HepG2 (cell line): ENCODE results near the gene PRH2. TPM values are rescaled to one million over a fixed set of nuclear protein-coding genes. Genes with fewer than 3 reads are reported as not detected.

Source experiments
- ERF ChIP-seq: IDR thresholded peaks from 2 replicates; pipeline ENCODE4 v1.6.1; 2018; ENCODE audit warnings: missing biosample characterization, missing genetic modification reagents
- MEF2D ChIP-seq: sonication (generic); formaldehyde crosslinking; IDR thresholded peaks from 2 replicates; pipeline ENCODE4 v1.5.1; 2020; ENCODE audit warnings: mild to moderate bottlenecking, missing genetic modification reagents
- MNT ChIP-seq: fragments of 450-650 bp; IDR thresholded peaks from 2 replicates; pipeline ENCODE4 v1.6.1; 2016
- NFIB ChIP-seq: sonication (generic); formaldehyde crosslinking; IDR thresholded peaks from 2 replicates; pipeline ENCODE4 v1.9.0; 2021; ENCODE audit warnings: missing genetic modification reagents, mild to moderate bottlenecking, borderline replicate concordance
- PITX1 ChIP-seq: sonication (generic); formaldehyde crosslinking; IDR thresholded peaks from 2 replicates; pipeline ENCODE4 v1.5.1; 2020; ENCODE audit warnings: mild to moderate bottlenecking, missing genetic modification reagents
- REXO4 ChIP-seq: sonication (generic); formaldehyde crosslinking; IDR thresholded peaks from 2 replicates; pipeline ENCODE4 v1.8.0; 2022; ENCODE audit warnings: missing genetic modification reagents, mild to moderate bottlenecking, borderline replicate concordance
- SNAPC5 ChIP-seq: sonication (generic); formaldehyde crosslinking; IDR thresholded peaks from 2 replicates; pipeline ENCODE4 v1.8.1; 2023; ENCODE audit warnings: mild to moderate bottlenecking, missing genetic modification reagents, borderline replicate concordance
- ZC3H13 ChIP-seq: sonication (generic); formaldehyde crosslinking; IDR thresholded peaks from 2 replicates; pipeline ENCODE4 v1.8.1; 2023; ENCODE audit warnings: mild to moderate bottlenecking, missing genetic modification reagents, moderate library complexity
- ZNF207 ChIP-seq: fragments of 450-650 bp; IDR thresholded peaks from 2 replicates; pipeline ENCODE4 v1.6.1; 2016; ENCODE audit warnings: antibody characterized with exemption, borderline replicate concordance
- ZNF550 ChIP-seq: sonication (generic); formaldehyde crosslinking; IDR thresholded peaks from 2 replicates; pipeline ENCODE4 v1.4.0; 2020; ENCODE audit warnings: mild to moderate bottlenecking, missing genetic modification reagents, borderline replicate concordance
- ZNF572 ChIP-seq: sonication (generic); formaldehyde crosslinking; IDR thresholded peaks from 2 replicates; pipeline ENCODE4 v1.5.1; 2020; ENCODE audit warnings: mild to moderate bottlenecking, missing genetic modification reagents
- ZNF589 ChIP-seq: sonication (generic); formaldehyde crosslinking; conservative IDR thresholded peaks from 2 replicates; pipeline ENCODE4 v1.8.0; 2022; ENCODE audit warnings: mild to moderate bottlenecking, moderate library complexity, missing genetic modification reagents
- ZNF614 ChIP-seq: IDR thresholded peaks from 2 replicates; pipeline ENCODE4 v1.6.1; 2018; ENCODE audit warnings: missing biosample characterization, missing genetic modification reagents, inconsistent platforms, borderline replicate concordance
- ZNF747 ChIP-seq: sonication (generic); formaldehyde crosslinking; IDR thresholded peaks from 2 replicates; pipeline ENCODE4 v1.8.1; 2023; ENCODE audit warnings: missing genetic modification reagents, mild to moderate bottlenecking, borderline replicate concordance
- polyA plus RNA-seq, 8 experiments: library from polyadenylated mRNA; depleted of rRNA in 3 of 8; stranded (reverse) in 7 of 8; unstranded in 1 of 8; fragments of >200 nt; fragmentation: Illumina TruSeq in 4 of 8; extraction: Trizol in 4 of 8; gene quantifications; 2 replicates each; pipeline versions ENCODE4 v1.2.1 to v1.2.3, GENCODE V29; 2011 to 2016; ENCODE audit warnings: low read depth in 4 of 8, missing spikeins in 1 of 8, mixed read lengths in 1 of 8; ENCODE audit not compliant: insufficient read depth in 1 of 8
- total RNA-seq, 5 experiments: library from RNA; depleted of rRNA; stranded (reverse); fragments of >200 nt; fragmentation: Illumina TruSeq; extraction: Trizol; gene quantifications; 2 replicates each; pipeline ENCODE4 v1.2.3, GENCODE V29; 2016; ENCODE audit warnings: low read depth in 1 of 5
- TF ChIP-seq, protein P1 (sequence below): sonication (generic); formaldehyde crosslinking; IDR thresholded peaks from 2 replicates; pipeline ENCODE4 v1.4.0; 2020; ENCODE audit warnings: mild to moderate bottlenecking, missing genetic modification reagents
- TF ChIP-seq, protein P2 (sequence below): sonication (generic); formaldehyde crosslinking; IDR thresholded peaks from 2 replicates; pipeline ENCODE4 v1.5.0; 2020; ENCODE audit warnings: mild to moderate bottlenecking, missing genetic modification reagents
- TF ChIP-seq, protein P3 (sequence below): sonication (generic); formaldehyde crosslinking; IDR thresholded peaks from 2 replicates; pipeline ENCODE4 v1.5.0; 2020; ENCODE audit warnings: mild to moderate bottlenecking, low read depth, missing genetic modification reagents, borderline replicate concordance

PRH2 gene
- total and polyA plus RNA-seq, 2 of the 13 experiments (the other 11 are each of a cell fraction or from before 2014, with no cell fraction given): 0.24 to 0.48 TPM

GRCh38 chr12:10891937-10892336, 37.1 kb upstream of the PRH2 start (continued):
- TF ChIP-seq MEF2D: peak; percentile 90
- TF ChIP-seq ZNF207: no peak
- TF ChIP-seq SNAPC5 (CRISPR knock-in tag): no peak
- TF ChIP-seq NFIB (CRISPR knock-in tag): no peak
- no peak for TF ChIP-seq REXO4
- peak; percentile 71; the same call in 1 of the 2 replicates for TF ChIP-seq ZNF589 (CRISPR knock-in tag)
- TF ChIP-seq ZC3H13 (CRISPR knock-in tag): no peak
- TF ChIP-seq ZNF572 (CRISPR knock-in tag): no peak
- TF ChIP-seq MNT: no peak
- TF ChIP-seq ZNF550 (CRISPR knock-in tag): no peak
- TF ChIP-seq PITX1: peak; percentile 96
- peak; percentile 94 for TF ChIP-seq ERF (CRISPR knock-in tag)
- TF ChIP-seq, protein P1, sequence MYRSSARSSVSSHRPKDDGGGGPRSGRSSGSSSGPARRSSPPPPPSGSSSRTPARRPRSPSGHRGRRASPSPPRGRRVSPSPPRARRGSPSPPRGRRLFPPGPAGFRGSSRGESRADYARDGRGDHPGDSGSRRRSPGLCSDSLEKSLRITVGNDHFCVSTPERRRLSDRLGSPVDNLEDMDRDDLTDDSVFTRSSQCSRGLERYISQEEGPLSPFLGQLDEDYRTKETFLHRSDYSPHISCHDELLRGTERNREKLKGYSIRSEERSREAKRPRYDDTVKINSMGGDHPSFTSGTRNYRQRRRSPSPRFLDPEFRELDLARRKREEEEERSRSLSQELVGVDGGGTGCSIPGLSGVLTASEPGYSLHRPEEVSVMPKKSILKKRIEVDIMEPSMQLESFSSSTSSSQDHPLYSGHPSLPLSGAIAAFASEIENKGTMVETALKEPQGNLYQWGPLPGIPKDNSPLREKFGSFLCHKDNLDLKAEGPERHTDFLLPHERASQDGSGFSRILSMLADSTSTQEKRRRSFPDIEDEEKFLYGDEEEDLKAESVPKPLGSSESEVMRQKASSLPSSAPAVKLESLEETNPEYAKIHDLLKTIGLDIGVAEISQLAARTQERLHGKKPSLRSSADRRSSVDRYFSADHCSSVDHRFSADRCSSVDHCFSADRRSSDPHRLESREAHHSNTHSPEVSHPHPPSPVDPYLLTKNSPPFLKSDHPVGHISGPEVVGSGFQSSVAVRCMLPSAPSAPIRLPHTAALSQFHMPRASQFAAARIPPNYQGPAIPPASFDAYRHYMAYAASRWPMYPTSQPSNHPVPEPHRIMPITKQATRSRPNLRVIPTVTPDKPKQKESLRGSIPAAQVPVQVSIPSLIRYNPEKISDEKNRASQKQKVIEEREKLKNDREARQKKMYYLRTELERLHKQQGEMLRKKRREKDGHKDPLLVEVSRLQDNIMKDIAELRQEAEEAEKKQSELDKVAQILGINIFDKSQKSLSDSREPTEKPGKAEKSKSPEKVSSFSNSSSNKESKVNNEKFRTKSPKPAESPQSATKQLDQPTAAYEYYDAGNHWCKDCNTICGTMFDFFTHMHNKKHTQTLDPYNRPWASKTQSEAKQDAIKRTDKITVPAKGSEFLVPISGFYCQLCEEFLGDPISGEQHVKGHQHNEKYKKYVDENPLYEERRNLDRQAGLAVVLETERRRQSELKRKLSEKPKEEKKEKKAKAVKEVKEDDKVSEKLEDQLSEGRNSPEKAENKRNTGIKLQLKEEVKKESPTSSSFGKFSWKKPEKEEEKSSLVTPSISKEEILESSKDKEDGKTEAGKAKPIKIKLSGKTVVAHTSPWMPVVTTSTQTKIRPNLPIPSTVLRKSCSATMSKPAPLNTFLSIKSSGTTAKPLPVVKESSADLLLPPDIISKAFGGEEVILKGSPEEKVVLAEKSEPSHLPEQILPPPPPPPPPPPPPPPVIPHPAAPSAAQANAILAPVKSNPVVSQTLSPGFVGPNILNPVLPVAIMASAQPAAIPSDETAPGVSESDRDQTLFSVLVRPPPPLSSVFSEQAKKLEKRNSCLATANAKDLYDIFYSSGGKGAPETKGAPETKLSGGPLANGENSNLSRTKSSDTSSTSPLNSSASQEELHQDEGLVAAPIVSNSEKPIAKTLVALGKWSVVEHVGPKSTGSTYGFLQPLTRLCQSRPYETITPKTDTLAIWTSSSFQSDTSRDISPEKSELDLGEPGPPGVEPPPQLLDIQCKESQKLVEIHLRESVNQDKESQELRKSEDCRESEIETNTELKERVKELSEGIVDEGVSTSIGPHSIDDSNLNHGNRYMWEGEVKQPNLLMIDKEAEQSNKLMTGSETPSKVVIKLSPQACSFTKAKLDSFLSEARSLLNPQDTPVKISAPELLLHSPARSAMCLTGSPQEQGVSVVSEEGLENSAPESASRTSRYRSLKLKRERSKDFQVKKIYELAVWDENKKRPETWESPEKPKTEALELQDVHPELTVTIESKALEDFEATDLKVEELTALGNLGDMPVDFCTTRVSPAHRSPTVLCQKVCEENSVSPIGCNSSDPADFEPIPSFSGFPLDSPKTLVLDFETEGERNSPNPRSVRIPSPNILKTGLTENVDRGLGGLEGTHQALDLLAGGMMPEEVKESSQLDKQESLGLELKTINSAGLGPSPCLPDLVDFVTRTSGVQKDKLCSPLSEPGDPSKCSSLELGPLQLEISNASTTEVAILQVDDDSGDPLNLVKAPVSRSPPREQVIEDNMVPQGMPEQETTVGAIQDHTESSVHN (CRISPR knock-in tag): no peak
- TF ChIP-seq, protein P2, sequence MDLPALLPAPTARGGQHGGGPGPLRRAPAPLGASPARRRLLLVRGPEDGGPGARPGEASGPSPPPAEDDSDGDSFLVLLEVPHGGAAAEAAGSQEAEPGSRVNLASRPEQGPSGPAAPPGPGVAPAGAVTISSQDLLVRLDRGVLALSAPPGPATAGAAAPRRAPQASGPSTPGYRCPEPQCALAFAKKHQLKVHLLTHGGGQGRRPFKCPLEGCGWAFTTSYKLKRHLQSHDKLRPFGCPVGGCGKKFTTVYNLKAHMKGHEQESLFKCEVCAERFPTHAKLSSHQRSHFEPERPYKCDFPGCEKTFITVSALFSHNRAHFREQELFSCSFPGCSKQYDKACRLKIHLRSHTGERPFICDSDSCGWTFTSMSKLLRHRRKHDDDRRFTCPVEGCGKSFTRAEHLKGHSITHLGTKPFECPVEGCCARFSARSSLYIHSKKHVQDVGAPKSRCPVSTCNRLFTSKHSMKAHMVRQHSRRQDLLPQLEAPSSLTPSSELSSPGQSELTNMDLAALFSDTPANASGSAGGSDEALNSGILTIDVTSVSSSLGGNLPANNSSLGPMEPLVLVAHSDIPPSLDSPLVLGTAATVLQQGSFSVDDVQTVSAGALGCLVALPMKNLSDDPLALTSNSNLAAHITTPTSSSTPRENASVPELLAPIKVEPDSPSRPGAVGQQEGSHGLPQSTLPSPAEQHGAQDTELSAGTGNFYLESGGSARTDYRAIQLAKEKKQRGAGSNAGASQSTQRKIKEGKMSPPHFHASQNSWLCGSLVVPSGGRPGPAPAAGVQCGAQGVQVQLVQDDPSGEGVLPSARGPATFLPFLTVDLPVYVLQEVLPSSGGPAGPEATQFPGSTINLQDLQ (CRISPR knock-in tag): no peak
- peak; percentile 74; the same call in 1 of the 2 replicates for TF ChIP-seq ZNF747
- TF ChIP-seq ZNF614 (CRISPR knock-in tag): peak; percentile 91
- TF ChIP-seq, protein P3, sequence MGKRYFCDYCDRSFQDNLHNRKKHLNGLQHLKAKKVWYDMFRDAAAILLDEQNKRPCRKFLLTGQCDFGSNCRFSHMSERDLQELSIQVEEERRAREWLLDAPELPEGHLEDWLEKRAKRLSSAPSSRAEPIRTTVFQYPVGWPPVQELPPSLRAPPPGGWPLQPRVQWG (CRISPR knock-in tag): no peak
- TF ChIP-seq, all 625 proteins: peak for 259
